ENCODE measurements around the gene TMEM147. TPM values are rescaled to one million over a fixed set of nuclear protein-coding genes. Genes with fewer than 3 reads are reported as not detected.

TMEM147 gene
- total and polyA plus RNA-seq, 2 donors (not counting 3 experiments of a cell fraction or from before 2014, with no cell fraction given), result 75.8 to 214 TPM

DNA sequence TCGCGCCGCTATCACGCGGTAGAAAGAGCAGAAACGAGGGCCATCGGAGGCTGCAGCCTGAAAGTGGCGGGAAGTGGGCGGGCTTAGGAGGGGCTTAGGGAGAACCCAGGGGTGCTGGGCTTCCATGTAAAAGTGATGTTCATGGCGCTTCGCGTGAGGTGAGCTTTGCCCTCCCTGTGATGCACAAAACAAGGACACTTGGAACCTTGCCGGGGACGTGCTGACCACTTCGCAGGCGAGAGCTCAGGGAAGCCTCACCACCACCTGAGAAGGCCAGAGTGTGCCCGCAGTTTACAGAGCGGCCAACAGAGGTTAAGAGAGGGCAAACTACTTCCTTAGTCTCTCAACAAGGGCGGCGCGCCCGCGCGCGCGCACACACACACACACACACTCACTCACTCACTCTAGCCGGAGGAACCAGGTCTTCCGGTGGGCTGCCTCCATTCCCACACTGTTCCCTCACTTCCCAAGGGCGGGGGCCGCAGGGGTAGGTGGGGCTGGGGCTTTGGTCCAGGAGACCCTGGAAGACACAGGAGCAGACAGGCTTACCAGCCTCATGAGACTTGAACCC lies 11.5 kb upstream of the TMEM147 start:
- H2AFZ ChIP-seq (ENCODE audit: low read depth, low read length), result no peak overlapping the region
- dilution Hi-C loops (cut with MboI; ENCODE audit: extremely low pct_ligation_motif_present, low sequenced_read_pairs), result no loop called here

More for the DNA sequence above, 11.5 kb upstream of the TMEM147 start:
- CTCF ChIA-PET, result no interaction called here
- H3K4me1 ChIP-seq (ENCODE audit: control insufficient read depth, extremely low read depth, insufficient read depth, low read length), result no peaks in the 10 kb centered on the region
- H3K79me2 ChIP-seq (ENCODE audit: control insufficient read depth, insufficient read depth, low read length), result no peaks in the 10 kb centered on the region
- TF ChIP-seq EZH2 (IDR thresholded peaks at IDR 0.05; ENCODE audit: borderline replicate concordance, low read depth, low read length, severe bottlenecking) (no peak), POLR2AphosphoS5 (IDR thresholded peaks at IDR 0.05; ENCODE audit: insufficient read depth, low read depth, low read length) (no peak), MYC (IDR thresholded peaks at IDR 0.05; ENCODE audit: low read depth, low read length) (no peak), JUN (IDR thresholded peaks at IDR 0.05; ENCODE audit: borderline replicate concordance, insufficient read depth, insufficient read length, low read depth) (no peak), FOS (IDR thresholded peaks at IDR 0.05; ENCODE audit: borderline replicate concordance, insufficient read depth, low read length) (no peak), GATA2 (IDR thresholded peaks at IDR 0.05; ENCODE audit: insufficient read depth, insufficient read length, low read depth, low read length) (no peak), POLR2A (IDR thresholded peaks at IDR 0.05; ENCODE audit: low read depth, low read length) (no peak)
- TF ChIP-seq, protein P1, sequence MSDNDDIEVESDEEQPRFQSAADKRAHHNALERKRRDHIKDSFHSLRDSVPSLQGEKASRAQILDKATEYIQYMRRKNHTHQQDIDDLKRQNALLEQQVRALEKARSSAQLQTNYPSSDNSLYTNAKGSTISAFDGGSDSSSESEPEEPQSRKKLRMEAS (IDR thresholded peaks at IDR 0.05; ENCODE audit: insufficient read depth, insufficient read length), result no peak
- TF ChIP-seq, protein P2, sequence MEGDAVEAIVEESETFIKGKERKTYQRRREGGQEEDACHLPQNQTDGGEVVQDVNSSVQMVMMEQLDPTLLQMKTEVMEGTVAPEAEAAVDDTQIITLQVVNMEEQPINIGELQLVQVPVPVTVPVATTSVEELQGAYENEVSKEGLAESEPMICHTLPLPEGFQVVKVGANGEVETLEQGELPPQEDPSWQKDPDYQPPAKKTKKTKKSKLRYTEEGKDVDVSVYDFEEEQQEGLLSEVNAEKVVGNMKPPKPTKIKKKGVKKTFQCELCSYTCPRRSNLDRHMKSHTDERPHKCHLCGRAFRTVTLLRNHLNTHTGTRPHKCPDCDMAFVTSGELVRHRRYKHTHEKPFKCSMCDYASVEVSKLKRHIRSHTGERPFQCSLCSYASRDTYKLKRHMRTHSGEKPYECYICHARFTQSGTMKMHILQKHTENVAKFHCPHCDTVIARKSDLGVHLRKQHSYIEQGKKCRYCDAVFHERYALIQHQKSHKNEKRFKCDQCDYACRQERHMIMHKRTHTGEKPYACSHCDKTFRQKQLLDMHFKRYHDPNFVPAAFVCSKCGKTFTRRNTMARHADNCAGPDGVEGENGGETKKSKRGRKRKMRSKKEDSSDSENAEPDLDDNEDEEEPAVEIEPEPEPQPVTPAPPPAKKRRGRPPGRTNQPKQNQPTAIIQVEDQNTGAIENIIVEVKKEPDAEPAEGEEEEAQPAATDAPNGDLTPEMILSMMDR (IDR thresholded peaks at IDR 0.05; ENCODE audit: extremely low read depth in 1 of 2, insufficient read depth in 1 of 2, low read depth in 1 of 2, low read length in 2 of 2), result no peak
- H3K27me3 ChIP-seq (ENCODE audit: control insufficient read depth in 2 of 2, insufficient read depth in 2 of 2, low read length in 2 of 2), result peaks cover 11 to 12% of the 10 kb centered on the region in 2 experiments
- BruUV-seq (replicated peaks), result no TSS peak
- FAIRE-seq (no peak), DNase-seq (ENCODE audit: low read depth, low spot score) (no peak)
- no peaks in the 10 kb centered on the region for H3K9me1 ChIP-seq (replicated peaks; ENCODE audit: control insufficient read depth, extremely low read depth, insufficient read depth, low read length)
- H3K9ac ChIP-seq (replicated peaks; ENCODE audit: extremely low read depth, insufficient read depth, low read length), result no peak overlapping the region
- no peak overlapping the region for H3K4me3 ChIP-seq (replicated peaks in 1 of 3; ENCODE audit: insufficient read depth in 1 of 3, low read depth in 1 of 3, low read length in 3 of 3)
- no peaks in the 10 kb centered on the region for H3K36me3 ChIP-seq (ENCODE audit: control insufficient read depth in 2 of 2, extremely low read depth in 1 of 2, insufficient read depth in 2 of 2, low read length in 2 of 2)
- no peaks in the 10 kb centered on the region for H4K20me1 ChIP-seq (replicated peaks; ENCODE audit: control insufficient read depth, extremely low read depth, insufficient read depth, low read length)
- H3K9me3 ChIP-seq (replicated peaks; ENCODE audit: control insufficient read depth, insufficient read depth, low read length), result no peaks in the 10 kb centered on the region
- POLR2A ChIA-PET, result no interaction called here
- intact Hi-C loops (cut with micrococcal nuclease), result no loop called here
- H3K27ac ChIP-seq (ENCODE audit: insufficient read depth, low read depth, low read length), result no peak overlapping the region
- H3K4me2 ChIP-seq (ENCODE audit: insufficient read depth, low read length), result no peak overlapping the region
